OCI-LY7 (cell line): Measurements from ENCODE around the gene SLC25A13.

Experiments used
- EZH2phosphoT487 ChIP-seq: fragments of 200-600 bp; sonication (generic); IDR thresholded peaks from 2 replicates; pipeline ENCODE4 v1.6.1; 2018; ENCODE audit warnings: low read depth, borderline replicate concordance, mild to moderate bottlenecking, mixed run types, antibody characterized with exemption, low read length, moderate library complexity, mixed read lengths
- TF ChIP-seq, protein P1 (sequence below): fragments of 200-600 bp; sonication (generic); conservative IDR thresholded peaks from 2 replicates; pipeline ENCODE4 v1.5.1; 2014; ENCODE audit warnings: mild to moderate bottlenecking, antibody characterized with exemption, low read length, moderate library complexity, mixed read lengths

DNA sequence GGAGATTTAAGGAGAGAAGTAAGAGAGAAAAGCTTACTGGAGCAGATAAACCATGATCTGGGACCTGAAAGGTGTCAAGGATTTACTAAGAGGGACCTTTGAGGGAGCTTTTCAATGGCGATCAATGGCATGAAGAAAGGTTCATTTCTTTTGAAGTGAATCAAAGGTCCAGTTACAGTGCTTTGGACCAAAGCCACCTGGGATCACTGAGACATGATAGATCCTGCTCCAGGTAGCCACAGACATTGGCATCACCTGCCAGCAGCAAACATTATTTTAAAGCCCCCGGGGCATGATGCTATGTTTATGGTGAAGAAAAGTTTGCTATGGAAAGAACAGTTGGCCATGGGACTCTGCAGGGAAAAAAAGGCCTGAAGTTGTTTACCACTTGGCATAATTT, 109.4 kb downstream of the SLC25A13 start:
- TF ChIP-seq, protein P1, sequence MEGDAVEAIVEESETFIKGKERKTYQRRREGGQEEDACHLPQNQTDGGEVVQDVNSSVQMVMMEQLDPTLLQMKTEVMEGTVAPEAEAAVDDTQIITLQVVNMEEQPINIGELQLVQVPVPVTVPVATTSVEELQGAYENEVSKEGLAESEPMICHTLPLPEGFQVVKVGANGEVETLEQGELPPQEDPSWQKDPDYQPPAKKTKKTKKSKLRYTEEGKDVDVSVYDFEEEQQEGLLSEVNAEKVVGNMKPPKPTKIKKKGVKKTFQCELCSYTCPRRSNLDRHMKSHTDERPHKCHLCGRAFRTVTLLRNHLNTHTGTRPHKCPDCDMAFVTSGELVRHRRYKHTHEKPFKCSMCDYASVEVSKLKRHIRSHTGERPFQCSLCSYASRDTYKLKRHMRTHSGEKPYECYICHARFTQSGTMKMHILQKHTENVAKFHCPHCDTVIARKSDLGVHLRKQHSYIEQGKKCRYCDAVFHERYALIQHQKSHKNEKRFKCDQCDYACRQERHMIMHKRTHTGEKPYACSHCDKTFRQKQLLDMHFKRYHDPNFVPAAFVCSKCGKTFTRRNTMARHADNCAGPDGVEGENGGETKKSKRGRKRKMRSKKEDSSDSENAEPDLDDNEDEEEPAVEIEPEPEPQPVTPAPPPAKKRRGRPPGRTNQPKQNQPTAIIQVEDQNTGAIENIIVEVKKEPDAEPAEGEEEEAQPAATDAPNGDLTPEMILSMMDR, result no peak
- no peak for TF ChIP-seq EZH2phosphoT487
